GM21825 (cell line): ENCODE data around the gene NEDD9.

ENCODE experiments used
- ATAC-seq: cut with Tn5 transposase; IDR thresholded peaks from one replicate; pipeline ENCODE4 v1.9.1; 2021; ENCODE audit warnings: mild to moderate bottlenecking, moderate library complexity; ENCODE audit not compliant: unreplicated experiment

Gene NEDD9

GRCh38 chr6:11236076-11236750 is 3.7 kb upstream of the NEDD9 start:
- peak; percentile 27 for ATAC-seq

DNA sequence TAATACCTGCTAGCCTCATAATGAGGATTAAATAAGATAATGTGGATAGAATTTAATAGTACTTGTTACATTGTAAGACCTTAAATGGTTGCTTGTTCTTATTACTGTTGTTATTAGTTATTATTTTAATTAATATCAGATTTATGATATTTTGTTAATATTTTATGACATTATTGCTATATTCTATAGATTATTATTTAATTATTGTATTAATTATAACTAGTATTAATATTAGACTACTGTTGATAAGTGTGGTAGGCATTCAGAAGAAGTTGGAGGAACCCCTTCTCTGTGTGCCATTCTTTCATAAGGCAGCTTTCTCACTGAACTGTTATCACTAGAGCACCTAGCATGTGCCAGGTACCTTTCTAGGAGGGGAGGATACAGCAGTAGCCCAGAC is 2.6 kb upstream of the NEDD9 start:
- ATAC-seq, result no peak

GRCh38 chr6:11233673-11234573 is 1.5 kb upstream of the NEDD9 start:
- ATAC-seq, result no peak

DNA sequence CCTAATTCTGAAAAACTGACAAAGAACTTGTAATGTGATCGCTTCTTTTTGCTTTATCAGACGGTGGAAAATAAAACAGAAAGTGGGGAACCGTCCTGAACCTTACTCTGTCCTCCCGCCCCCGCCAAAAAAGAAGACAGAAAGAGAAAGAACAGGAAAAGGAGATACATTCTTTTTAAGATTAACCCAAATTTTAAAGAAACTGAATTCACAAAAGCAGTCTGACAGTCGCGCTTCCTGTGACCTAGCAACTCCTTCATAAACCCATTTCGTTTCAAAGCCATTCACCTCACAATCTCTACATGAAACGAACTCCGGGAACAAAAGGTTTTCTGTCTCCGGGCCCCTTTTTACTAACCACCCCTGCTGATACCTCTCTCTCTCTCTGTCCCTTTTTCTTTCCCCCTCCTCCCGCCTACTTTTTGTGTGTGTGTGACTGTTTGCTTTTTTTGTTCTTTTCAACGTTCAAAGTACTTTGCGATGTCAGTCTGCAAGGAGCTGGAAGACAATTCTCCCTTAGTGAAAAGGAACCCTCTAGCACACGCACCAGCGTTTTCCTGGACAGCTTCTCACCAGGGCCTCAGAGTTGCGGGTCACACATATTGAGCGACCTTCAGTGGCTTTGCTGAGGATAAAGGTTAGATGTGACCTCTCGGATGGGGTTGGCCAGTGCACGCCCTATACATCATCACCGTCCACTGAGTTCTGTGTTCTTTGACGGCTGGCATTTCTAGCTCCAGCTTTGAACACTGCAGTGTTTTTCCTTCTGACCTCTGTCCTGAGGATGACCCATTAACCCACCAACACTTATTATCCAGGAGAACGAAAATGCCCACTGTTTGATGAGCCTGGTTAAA is 530 bp upstream of the NEDD9 start:
- peak; percentile 10 for ATAC-seq

- no peak for ATAC-seq
Measured at GRCh38 chr6:11231564-11232192, 790 bp downstream of the NEDD9 start.

GRCh38 chr6:11231108-11231463 is 1.4 kb downstream of the NEDD9 start:
- ATAC-seq, result no peak

DNA sequence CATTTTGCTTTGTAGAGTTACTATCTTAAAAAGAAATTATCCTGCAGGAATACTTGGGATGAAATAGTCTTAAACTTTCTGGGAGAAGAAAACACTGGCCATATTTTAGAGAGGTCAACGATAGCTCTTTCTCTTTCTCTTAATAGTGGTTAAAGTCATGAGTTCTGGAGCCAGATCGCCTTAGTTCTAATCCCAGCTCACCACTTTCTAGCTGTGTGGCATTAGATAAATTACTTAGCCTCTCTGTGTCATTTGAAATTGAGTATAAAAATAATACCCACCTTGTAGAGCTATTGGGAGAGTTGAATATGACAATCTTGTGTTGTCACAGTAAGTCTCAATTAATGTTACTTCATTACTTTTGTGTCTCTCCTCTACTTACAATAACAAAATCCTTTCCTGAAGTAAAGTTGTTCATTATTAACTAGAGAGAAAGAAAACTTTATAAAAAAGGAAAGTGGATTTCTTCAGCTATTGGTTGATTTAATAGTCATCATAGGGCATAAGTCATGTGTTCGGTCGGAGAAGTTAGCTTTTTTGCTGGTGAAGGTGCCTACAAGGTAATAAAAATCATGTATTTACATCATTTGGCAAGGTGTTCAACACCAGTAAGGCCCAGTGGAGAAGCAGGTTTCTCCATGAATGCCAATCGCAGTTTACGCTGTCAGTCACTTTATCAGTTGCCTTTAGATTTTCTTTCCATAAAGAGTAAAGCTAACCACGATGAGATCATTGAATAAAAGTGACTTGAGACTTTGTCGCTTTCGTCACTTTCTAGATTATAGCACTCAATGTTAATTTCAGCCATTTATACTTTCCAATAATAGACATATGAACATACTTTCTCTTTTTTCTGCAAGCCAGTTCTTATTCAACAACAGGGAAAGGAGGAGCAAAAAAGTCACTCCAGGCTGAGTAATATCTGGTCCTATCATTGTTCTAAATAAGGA is 2.0 kb downstream of the NEDD9 start:
- ATAC-seq, result no peak

- ATAC-seq, result no peak
Measured at GRCh38 chr6:11229655-11230046, 2.8 kb downstream of the NEDD9 start.

GRCh38 chr6:11228935-11229654 is 3.4 kb downstream of the NEDD9 start:
- ATAC-seq, result no peak

GRCh38 chr6:11227698-11228097 is 4.8 kb downstream of the NEDD9 start:
- ATAC-seq, result no peak

DNA sequence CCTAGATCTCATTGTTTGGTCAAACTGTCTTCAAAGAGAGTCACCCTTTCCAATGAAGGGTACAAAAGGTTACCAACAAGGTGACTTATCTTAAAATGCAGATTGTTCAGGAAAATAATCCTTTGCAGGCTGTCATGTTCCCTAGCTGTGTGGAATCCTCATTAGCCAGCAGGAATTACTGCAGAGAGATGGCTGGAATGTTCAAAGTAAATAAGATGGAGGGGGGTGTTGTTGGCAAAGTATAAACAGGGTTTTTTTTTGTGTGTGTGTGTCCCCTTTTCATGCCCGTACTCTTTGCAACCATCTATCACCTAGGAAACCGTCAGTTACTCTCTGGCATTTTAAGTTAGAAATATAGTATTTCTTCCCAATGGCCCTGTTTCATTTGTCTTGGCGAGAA is 6.5 kb downstream of the NEDD9 start:
- ATAC-seq, result no peak

GRCh38 chr6:11224966-11225463 is 7.5 kb downstream of the NEDD9 start:
- no peak for ATAC-seq

DNA sequence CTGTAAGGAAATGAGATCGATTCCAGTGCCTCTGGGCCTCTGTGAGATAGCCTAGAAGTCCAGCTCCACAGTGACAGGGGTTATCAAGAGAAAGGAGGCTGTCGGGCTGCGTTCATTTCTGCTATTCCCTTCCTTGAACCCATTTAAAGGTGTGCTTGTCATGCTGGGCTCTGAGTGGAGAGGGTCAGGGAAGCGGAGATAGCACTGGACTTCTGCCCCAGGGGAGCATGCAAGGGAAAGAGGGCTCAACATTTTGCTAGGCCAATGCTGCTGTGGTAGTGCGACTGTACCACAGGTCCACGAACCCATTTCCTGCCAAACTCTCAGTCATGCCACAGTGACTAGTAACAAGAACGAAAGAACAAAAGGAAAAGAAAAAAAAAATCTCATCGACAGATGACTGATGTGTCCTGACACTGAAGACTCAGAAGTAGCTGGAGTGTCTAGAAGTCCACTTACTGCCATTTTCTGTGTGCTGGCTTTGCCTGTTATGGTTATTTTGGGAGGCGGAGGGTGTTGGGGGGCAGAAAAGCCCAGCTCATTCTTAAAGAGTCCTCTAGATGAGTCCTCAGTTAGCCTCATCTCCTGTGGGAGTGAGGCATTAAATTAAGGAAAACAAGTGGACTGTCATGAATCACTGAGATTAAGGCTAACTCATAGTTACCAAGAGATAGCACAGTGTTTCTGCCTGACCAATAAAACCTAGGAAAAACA is 8.1 kb downstream of the NEDD9 start:
- peak; percentile 71 for ATAC-seq

DNA sequence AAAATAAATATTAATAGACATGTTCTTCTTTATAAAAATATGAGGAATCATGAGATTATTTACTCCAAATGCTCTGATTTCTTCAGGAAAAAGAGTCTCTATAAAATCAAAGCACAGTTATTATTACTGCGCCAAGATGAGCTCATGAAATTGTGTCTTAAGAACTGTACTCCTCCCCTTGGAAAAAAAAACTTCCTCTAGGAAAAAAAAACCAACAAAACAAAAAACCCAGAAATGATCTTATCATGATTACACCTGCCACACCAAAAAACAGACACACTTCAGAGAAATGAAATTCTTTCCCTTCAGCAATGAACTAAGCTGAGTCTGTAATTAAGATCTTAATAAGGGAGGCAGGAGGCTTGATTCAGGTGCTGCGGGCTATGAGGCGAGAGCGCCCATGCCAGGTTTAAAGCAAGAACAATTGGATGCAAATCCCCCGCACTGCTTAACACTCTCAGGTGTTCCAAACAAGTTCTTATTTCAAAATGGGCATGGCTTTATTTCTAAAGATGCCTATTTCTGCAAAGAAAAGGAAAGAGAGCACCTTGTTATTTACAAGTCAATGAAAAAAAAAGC is 9.1 kb downstream of the NEDD9 start:
- no peak for ATAC-seq

DNA sequence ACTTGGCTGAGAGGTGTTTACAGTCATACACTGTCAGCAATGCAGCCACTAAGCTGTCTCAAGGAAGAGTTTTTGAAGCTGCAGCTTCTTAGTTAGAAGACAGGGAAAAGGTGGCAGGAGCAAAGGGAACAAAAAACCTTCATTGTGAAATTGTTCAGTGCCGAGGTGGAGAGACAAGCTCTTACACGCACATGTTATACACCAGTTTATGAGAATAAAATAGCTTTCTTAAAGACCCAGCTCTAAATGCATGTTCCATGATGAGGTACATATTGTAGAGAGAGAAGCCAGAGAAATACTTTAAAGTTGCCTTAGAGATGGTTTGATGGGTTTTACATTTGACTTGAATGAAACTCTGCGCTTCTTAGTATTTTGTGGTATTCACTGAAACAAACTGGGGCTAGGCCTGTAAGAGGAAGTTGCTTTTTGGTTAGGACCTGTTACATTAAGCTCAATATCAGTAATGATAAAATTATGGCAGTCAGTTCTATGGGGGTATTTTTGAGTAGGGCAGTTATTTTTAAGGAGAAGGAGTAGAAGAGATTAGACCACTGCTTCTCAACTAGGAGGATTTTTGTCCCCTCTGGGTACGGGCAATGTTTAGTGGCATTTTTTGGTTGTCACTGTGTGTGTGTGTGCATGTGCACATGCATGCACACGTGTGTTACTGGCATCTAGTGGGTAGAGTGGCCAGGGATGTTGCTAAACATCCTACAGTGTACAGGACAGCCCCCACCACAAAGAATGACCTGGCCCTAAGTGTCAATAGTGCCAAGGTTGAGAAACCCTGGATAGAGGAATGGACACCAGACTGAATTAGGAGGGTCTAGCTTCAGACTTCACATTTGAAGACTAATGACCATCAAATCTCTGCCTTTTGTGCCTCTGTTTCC is 9.8 kb downstream of the NEDD9 start:
- no peak for ATAC-seq

- ATAC-seq, result no peak
Measured at GRCh38 chr6:11221623-11222384, 10.7 kb downstream of the NEDD9 start.
